HEK293 (cell line): Measurements from ENCODE around the gene CDK9.
A peak's percentile ranks its signal among the peaks of the same experiment; 100 is the strongest.

Experiments used
- BCL11A ChIP-seq: fragments of 450-650 bp; formaldehyde crosslinking; IDR thresholded peaks from 2 replicates; pipeline ENCODE4 v1.5.1; 2016; ENCODE audit warnings: low read depth, missing biosample characterization, missing genetic modification characterization
- CTCF ChIP-seq: fragments of 450-650 bp; formaldehyde crosslinking; IDR thresholded peaks from 2 replicates; pipeline ENCODE4 v1.5.1; 2016; ENCODE audit warnings: missing biosample characterization, missing genetic modification characterization
- ELK4 ChIP-seq: IDR thresholded peaks from 2 replicates; pipeline ENCODE4 v1.6.1; 2011; ENCODE audit warnings: mild to moderate bottlenecking, low read depth, low read length, borderline replicate concordance
- KLF10 ChIP-seq: fragments of 450-650 bp; IDR thresholded peaks from 2 replicates; pipeline ENCODE4 v1.5.1; 2018; ENCODE audit warnings: missing biosample characterization, mild to moderate bottlenecking, missing genetic modification characterization
- OSR2 ChIP-seq: fragments of 450-650 bp; formaldehyde crosslinking; IDR thresholded peaks from 2 replicates; pipeline ENCODE4 v1.5.1; 2016; ENCODE audit warnings: missing biosample characterization, missing genetic modification characterization
- REST ChIP-seq: fragments of 450-650 bp; formaldehyde crosslinking; IDR thresholded peaks from 2 replicates; pipeline ENCODE4 v1.5.1; 2016; ENCODE audit warnings: missing biosample characterization, missing genetic modification characterization
- SCRT2 ChIP-seq: fragments of 450-650 bp; formaldehyde crosslinking; IDR thresholded peaks from 2 replicates; pipeline ENCODE4 v1.5.1; 2016; ENCODE audit warnings: missing biosample characterization, missing genetic modification characterization
- SP2 ChIP-seq: fragments of 450-650 bp; formaldehyde crosslinking; IDR thresholded peaks from 2 replicates; pipeline ENCODE4 v1.5.1; 2016; ENCODE audit warnings: missing biosample characterization, missing genetic modification characterization
- SP7 ChIP-seq: fragments of 450-650 bp; formaldehyde crosslinking; IDR thresholded peaks from 2 replicates; pipeline ENCODE4 v1.5.1; 2016; ENCODE audit warnings: missing biosample characterization, missing genetic modification characterization
- TSHZ1 ChIP-seq: fragments of 450-650 bp; formaldehyde crosslinking; IDR thresholded peaks from 2 replicates; pipeline ENCODE4 v1.5.1; 2016; ENCODE audit warnings: missing biosample characterization, missing genetic modification characterization, borderline replicate concordance
- YY1 ChIP-seq: fragments of 450-650 bp; formaldehyde crosslinking; IDR thresholded peaks from 2 replicates; pipeline ENCODE4 v1.5.1; 2018; ENCODE audit warnings: missing biosample characterization, missing genetic modification characterization
- ZBTB8A ChIP-seq: fragments of 450-650 bp; formaldehyde crosslinking; IDR thresholded peaks from 2 replicates; pipeline ENCODE4 v1.5.1; 2016; ENCODE audit warnings: missing biosample characterization, missing genetic modification characterization
- ZNF518A ChIP-seq: fragments of 450-650 bp; formaldehyde crosslinking; conservative IDR thresholded peaks from 2 replicates; pipeline ENCODE4 v1.5.1; 2016; ENCODE audit warnings: low read depth, missing biosample characterization, missing genetic modification characterization
- ZNF792 ChIP-seq: fragments of 450-650 bp; formaldehyde crosslinking; IDR thresholded peaks from 2 replicates; pipeline ENCODE4 v1.5.1; 2016; ENCODE audit warnings: missing biosample characterization, missing genetic modification characterization

GRCh38 chr9:127763918-127764384, 21.9 kb upstream of the CDK9 start:
- TF ChIP-seq OSR2 (tag by site-specific recombination) (no peak), CTCF (tag by site-specific recombination) (no peak), SP2 (tag by site-specific recombination) (peak; percentile 14; the same call in 1 of the 2 replicates), ZNF792 (tag by site-specific recombination) (no peak), YY1 (tag by site-specific recombination) (no peak), ZBTB8A (tag by site-specific recombination) (no peak), BCL11A (tag by site-specific recombination) (no peak), SCRT2 (no peak), REST (tag by site-specific recombination) (no peak), ELK4 (no peak), KLF10 (tag by site-specific recombination) (no peak), SP7 (tag by site-specific recombination) (no peak), ZNF518A (tag by site-specific recombination) (no peak), TSHZ1 (no peak)
